D341Med (cell line): ENCODE data around the gene SHC4.
A peak's percentile ranks its signal among the peaks of the same experiment; 100 is the strongest.

ENCODE experiments used
- DNase-seq: peaks from one replicate; pipeline ENCODE4 v3.0.0; 2012; ENCODE audit warnings: low spot score

The SHC4 gene

GRCh38 chr15:48845123-48845522 is 118.6 kb downstream of the SHC4 start:
- DNase-seq: no peak

DNA sequence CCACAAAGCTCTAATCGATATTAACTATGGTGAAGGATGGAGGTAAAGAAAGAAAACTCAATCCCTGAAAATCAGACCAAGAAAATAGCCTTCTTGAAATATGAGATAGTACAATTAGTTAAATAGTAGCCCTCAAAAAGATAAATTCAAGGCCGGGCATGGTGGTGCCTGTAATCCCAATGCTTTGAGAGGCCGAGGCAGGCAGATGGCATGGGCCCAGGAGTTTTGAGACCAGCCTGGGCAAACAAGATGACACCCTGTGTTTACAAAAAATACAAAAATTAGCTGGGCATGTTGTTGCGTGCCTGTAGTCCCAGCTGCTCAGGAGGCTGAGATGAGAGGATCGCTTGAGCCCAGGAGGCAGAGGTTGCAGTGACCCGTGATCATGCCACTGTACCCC is 121.2 kb downstream of the SHC4 start:
- DNase-seq: no peak

GRCh38 chr15:48834756-48835155 is 129.0 kb downstream of the SHC4 start:
- no peak for DNase-seq

DNA sequence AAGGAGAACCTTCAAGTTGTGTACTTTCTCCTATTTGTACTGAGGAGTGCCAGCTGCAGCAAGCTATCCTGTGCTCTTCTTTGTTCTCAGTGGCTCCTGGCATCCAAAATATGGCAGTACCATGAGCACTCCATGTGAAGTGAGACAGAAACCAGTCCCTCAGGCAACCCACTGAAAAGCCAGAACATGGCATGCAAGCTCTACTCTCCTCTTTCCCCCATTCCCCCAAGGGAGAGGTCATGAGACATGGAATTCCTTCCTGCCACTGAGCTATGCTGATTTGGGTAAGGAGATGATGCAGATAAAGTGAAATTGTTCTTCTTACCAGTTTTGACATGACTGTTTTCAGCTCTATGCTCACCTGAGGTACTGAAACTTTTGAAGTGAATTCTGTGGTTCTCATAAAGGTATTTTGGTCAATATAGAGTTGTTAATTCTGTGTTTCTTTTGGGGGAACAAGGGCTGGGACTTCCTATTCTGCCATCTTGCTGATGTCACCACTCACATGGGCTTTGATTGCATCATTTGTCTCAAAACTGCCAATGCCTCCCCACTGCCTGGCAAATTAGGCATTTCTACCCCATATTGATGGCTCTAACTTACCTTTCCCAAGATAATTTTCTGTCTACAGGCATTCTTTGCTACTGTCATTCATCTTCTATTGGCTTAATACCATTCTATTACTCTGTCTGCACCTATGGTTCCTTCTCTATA is 130.0 kb downstream of the SHC4 start:
- DNase-seq: no peak

DNA sequence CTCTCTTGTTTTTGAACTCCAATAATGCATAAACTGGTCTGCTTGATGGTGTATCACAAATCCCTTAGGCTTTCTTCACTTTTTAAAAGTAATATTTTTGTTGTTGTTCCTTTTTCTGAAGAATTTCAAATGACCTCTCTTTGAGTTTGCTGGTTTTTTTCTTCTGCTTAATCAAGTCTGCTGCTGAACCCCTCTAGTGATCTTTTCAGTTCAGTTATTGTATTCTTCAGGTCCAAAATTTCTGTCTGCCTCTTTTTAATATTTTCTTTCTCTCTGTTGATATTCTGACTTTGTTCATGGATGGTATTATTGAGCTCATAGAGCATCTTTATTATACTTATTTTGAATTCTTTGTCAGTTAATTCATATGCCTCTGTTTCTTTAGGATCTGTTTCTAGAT is 131.1 kb downstream of the SHC4 start:
- no peak for DNase-seq

DNA sequence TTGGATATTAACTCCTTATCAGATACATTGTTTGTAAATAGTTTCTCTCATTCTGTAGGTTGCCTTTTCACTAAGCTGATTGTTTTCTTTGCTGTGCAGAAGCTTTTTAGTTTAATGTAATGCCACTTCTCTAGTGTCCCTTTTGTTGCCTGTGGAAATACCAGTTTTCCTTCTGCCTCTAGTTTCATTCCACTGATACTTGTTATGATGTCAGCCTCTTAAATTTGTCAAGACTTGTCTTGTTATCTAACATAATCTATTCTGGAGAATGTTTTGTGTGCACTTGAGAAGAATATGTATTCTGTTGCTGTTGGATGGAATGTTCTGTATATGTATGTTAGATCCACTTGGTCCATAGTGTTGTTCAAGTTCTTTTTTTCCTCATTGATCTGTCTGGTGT is 134.8 kb downstream of the SHC4 start:
- DNase-seq: no peak

DNA sequence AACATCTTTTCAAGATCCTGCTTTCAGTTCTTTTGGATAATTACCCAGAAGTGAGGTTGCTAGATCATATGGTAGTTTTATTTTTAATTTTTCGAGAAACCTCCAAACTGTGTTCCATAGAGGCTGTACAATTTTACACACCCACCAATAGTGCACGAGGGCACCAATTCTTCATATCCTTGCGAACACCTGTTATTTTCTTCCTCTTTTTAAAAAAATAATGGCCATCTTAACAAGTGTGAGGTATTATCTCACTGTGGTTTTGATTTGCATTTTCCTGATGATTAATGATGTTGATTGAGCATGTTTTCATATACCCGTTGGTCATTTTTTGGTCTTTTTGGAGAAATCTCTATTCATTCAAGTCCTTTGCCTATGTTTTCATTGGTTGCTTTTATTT is 135.2 kb downstream of the SHC4 start:
- no peak for DNase-seq

- DNase-seq: no peak
Observed at GRCh38 chr15:48825075-48825474, 138.6 kb downstream of the SHC4 start.

DNA sequence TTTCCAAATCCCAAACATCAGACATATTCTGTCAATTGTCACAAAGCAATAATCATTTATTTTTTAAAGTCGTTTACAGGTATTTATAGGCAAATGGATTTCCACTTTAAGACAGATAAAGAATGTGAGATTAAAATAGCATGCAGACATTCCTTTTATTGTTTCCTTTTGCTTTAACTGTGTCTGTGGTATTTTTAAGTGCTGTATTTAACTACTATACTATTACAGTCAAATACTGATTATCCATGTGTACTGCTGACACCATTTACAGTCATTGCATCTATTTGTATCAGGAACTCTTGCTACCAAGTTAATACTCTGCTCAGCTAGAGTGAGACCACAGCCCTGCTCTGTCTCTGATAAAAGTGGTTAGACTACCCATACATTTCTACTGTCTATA is 140.0 kb downstream of the SHC4 start:
- DNase-seq: no peak

DNA sequence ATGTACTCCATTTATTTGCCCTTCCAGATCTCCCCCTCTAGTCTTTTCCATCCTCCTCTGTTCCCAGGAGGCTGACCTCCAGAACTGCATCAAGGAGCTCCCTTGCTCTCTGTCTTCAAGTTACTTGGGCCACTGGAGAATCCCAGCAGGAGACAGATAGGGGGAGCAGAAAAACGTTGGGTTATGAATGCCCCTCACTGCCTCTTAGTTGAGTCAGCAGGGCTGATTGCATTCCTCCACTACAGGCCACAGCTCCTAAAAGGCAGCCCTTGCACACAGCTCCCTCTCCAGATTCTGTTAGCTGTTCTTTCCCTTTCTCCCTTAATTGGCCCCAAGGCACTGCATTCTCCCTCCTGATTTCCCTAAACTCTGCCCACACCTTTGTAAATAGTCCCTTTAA is 140.5 kb downstream of the SHC4 start:
- DNase-seq: no peak

GRCh38 chr15:48814286-48814685 is 149.4 kb downstream of the SHC4 start:
- DNase-seq: no peak

DNA sequence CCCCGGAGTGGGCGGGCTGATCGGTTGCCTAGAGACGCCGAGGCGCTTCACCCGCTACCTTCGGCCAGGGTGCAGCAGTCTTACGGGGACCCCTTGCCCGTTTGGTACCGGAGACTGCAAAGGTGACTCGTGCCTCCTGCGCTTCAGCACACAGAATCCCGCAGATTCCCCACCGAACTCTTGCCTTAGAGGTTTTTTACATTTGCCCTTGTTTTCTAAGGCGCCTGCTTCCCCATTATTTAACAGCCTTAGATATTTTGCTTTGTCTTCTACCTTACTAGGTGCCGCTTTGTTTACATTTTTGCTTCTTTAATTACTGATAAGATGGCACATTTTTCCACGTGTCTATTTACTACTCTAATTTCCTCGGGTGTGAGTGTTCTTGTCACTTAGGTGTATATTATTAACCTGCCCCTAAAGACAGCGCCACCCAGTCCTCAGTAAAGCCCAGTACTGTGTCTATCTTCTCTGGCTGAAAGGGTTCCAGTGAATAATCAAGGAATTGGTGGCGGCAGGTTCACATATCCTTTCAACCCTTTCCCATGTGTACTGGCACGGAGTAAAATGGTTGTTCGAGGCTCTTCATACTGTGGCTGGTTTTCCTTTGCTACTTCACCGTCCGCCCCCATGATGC is 152.3 kb downstream of the SHC4 start:
- peak; percentile 24 for DNase-seq

- peak; percentile 98 for DNase-seq
Observed at GRCh38 chr15:48810414-48811324, 153.1 kb downstream of the SHC4 start, which contains the start of gene CEP152. TSS of gene CEP152 (minus strand) at chr15:48811069. CDS start at chr15:48805649, 5,420 bp downstream.

DNA sequence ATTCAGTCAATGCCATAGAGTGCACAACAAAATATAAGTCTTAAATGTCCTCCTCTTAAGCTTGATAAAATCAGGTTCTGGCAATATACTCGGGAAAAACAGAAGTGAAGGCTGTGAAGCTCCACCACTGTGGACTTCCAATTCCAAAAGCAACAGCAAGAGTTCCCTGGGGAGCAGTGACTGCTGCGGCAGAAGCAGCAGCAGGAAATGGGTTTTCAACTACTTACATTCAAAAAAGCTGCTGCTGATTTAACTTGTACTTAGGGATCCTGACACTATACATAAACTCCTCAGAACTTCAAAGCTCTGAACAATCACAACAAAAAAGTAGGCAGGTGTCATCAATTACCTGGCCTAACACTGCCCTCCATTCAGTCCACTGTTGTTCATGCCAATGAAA is 157.6 kb downstream of the SHC4 start:
- DNase-seq: no peak

DNA sequence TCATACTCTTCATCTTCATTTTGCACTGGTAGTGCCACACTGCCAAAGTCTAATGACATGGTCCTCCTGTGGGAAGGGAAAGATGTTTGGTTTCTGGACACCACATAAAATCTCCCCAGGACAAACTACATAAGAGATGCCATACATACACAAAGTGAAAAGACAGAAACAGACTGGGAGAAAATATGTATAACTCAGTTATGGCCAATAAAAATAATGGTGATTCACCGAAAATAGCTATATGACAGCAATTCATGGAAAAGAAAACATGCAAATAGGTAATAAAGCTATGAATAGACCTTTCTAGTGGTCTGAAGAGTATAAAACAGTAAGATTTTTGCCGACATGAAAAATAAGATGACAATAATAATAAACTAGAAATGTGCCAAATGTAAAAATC is 158.1 kb downstream of the SHC4 start:
- no peak for DNase-seq

DNA sequence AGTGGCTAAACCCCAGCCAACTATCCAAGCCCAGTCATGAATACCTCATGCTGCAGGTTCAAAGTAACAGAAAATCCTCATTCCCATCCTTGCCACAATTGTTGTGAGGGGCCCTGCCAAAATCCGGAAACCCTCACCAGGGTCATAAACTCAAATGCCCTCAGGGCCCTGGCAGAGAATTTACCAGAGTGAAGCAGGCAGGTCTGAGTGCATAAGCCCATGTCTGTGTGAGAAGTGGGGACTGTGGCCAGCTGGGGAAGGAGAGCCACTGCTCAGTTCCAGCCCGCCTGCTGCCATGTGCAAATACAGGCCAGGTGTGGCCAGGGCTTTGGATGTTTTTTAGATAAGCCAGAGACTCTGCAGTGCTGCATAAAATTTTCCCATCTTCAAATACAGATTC is 159.8 kb downstream of the SHC4 start:
- no peak for DNase-seq

DNA sequence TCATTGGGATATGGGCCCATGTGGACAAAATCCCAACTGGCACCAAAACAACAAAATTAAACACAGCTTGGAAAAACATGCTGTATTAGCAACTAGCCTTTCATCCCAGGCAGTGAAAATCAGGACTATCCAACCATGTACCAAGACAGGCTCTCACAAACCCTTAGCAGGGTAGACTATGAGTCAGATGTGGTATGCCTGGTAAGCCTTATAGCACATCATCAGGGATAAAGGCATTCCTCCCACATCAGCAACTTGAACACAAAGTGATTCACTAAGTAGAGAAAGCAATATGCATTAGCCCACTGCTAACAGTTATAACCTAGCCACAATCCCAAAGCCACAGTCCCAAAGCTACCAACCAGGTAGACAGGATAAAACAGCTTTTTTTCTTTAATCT is 160.9 kb downstream of the SHC4 start:
- DNase-seq: no peak

- no peak for DNase-seq
Observed at GRCh38 chr15:48802257-48802656, 161.5 kb downstream of the SHC4 start.

DNA sequence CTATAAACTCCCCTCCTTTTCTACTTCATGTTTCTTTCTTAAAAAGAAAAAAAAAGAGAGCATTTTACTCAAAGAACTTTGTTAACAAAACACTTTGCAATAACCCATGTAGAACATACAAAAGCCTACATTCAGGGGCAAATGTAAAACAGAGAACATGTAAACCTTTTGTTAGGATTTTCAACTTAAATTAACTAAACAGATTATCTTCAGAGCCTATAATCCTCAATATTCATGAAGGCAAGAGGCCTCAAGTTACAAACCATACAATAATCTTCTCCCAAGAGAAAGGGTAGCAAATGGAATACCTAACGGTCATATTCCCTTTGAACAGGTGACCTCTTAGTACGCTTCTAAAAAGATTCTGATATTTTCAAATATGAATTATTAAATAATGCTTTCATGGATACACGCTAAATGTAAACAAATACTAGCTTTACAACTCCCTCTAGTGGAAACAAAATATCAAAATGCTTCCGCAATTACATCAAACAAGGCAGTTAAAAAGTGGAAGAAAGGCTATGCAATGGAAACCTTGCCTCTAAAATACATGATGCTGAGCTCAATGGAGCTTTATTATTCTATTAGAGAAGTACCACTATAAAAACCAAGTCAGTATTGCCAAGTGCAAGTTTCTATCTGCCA is 162.8 kb downstream of the SHC4 start:
- no peak for DNase-seq

DNA sequence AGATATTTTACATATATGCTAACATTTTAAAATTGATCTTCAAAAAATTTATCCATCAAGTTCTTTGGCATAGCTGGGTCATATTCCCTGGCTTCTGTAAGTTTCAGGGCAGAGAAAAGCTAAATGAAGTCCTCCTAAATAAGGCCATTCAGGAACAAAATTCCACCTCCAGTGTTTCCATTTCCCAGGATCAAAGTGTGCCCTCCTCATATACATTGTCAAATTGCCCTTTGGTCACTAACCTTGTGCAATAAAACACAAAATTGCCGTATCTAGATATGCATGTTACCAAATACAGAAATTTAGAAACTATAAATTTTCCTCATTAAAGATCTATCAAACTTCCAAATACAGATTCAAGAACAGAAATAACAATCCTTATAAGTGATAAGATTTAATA is 163.5 kb downstream of the SHC4 start:
- no peak for DNase-seq

DNA sequence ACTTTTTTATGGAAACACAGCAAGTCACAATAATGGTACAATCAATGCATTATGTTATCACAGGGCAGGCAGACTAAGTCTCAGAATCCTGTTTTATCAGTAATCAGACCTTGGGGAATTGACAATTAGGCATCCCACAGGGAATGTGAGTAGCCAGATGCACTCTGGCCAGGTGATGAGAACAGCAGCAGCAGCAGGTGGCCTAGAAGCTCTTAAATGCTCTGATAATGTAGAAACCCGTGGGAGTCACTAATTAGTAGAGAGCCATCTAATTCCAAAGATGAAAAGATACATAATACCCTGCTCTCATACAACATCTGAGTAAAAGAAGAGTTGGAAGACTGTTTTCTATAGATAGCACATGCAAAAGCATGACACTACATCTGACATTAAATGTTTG is 165.4 kb downstream of the SHC4 start:
- DNase-seq: peak; percentile 70

DNA sequence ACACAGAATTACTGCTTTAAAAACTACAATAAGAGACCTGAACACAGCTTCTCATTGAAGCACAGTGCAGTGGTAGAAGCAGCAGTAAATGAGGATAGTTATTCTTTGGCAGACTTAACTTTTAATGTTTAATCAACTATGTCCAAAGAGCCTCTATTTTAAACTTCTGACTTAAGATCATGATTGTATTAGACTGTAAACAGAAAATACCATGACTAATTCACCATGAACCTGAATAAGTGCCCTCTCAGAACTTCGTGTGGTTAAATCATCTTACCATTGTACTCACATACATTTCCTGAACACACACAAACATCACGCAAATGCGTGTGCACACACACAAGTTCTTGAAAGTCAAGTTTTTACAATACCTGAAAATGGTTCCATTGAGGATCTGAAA is 166.8 kb downstream of the SHC4 start:
- no peak for DNase-seq
